Measurements from ENCODE around the gene UNC5CL. TPM values are rescaled to one million over a fixed set of nuclear protein-coding genes. Genes with fewer than 3 reads are reported as not detected.

UNC5CL gene
- total and polyA plus RNA-seq, 2 experiments from 2014 or later: not detected

DNA sequence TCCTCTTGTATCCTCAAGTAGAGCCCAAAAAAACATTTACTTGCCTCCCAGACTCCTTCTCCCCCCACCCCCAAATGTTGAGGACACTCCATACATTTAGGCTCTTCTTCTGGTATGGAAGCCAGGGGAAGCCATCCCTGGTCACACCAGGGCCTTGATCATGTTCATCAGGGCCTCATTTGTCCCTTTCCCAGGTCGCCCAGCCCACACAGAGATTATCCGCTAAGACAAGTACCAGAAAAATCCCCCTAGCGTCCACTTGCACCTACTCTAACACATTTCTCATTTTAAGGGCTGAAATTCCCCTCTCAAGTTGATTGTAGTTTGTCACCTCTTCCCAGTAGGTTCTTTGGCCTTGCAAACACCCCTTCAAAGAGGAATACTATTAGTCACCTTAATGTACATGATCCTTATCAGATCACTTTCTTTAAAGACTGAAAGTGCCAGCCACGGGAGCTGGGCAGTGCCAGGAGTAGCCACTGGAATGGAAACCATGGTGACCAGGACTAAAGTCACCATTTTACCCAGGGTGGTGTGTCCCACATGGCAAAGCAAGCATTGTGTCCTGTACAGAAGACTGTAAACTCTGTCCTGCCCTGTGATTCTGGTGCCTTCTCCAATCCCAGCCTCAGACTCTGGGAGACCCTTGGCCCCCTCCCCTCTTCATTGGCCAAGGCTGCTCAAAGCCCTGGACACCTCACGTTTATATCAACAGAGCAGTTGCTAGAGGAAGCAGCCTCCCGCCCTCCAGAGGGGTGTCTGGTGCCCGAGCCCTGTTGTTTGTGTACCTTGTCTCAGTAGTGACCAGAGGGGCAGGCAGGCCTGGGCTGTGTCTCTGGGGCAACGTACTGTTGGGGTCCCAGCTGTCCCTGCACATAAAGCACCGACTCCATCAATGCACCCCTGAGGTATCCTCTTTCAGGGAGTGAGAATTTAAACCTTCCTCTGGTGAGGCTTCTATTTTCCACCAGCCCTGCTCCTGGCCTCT is 9.0 kb upstream of the UNC5CL start:
- Histone ChIP-seq H3K4me2 (ENCODE audit: unreplicated experiment) (no peak overlapping the region), H3K4me1 (ENCODE audit: insufficient read depth) (no peaks in the 10 kb centered on the region), H3F3A (ENCODE audit: insufficient read depth) (no peaks in the 10 kb centered on the region), H4K20me1 (ENCODE audit: insufficient read depth) (no peaks in the 10 kb centered on the region), H3K9me3 (ENCODE audit: low read depth) (no peaks in the 10 kb centered on the region), H3K4me3 (no peak overlapping the region), H3K9ac (no peak overlapping the region), H3K9me2 (ENCODE audit: insufficient read depth) (no peaks in the 10 kb centered on the region), H3K27me3 (replicated peaks; ENCODE audit: insufficient read depth) (no peaks in the 10 kb centered on the region), H3K79me2 (ENCODE audit: insufficient read depth) (no peaks in the 10 kb centered on the region), H3K27ac (no peak overlapping the region), H2AFZ (no peak overlapping the region), H3K36me3 (ENCODE audit: low read depth) (no peaks in the 10 kb centered on the region)
- DNase-seq: no peak
- WGBS, 2 experiments (ENCODE audit: low coverage in 1 of 2, low lambda C conversion rate in 2 of 2, missing lambda C conversion rate in 2 of 2): 62 to 70% methylated on average over 9 of the region's 9 CpGs
- in situ Hi-C loops (cut with MboI): loop anchor here (10.0 kb wide), 1 partner anchor 1693 kb away; no protein-coding TSS in a partner anchor
- TF ChIP-seq EZH2phosphoT487 (IDR thresholded peaks at IDR 0.05; ENCODE audit: insufficient read depth, low read depth) (no peak), EZH2 (IDR thresholded peaks at IDR 0.05; ENCODE audit: insufficient read depth, poor library complexity, severe bottlenecking) (no peak)

DNA sequence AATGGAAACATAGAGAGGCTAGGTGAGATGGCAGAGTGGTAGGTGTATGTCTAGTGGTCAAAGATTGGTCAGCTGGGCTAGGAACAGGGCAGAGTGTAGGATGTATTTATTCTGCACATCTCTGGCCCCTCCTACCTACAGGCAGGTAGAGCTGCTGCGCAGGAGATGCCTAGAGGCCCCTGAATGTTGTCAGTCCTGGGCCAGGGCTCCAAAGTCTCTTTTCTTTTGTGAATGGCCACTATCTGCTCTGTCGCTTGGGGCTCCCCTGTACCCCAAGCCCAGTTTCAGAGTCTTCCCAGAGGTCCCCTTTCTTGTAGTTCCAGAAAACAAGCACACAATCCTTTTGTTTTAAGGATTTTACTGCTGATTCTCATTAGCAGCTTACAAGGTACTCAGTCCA is 8.3 kb upstream of the UNC5CL start:
- Histone ChIP-seq H3F3A (ENCODE audit: insufficient read depth) (no peaks in the 10 kb centered on the region), H4K20me1 (ENCODE audit: insufficient read depth) (no peaks in the 10 kb centered on the region), H3K9ac (no peak overlapping the region), H3K4me2 (ENCODE audit: unreplicated experiment) (no peak overlapping the region), H2AFZ (no peak overlapping the region), H3K27ac (no peak overlapping the region), H3K9me3 (ENCODE audit: low read depth) (no peaks in the 10 kb centered on the region), H3K36me3 (ENCODE audit: low read depth) (no peaks in the 10 kb centered on the region), H3K9me2 (ENCODE audit: insufficient read depth) (no peaks in the 10 kb centered on the region), H3K79me2 (ENCODE audit: insufficient read depth) (no peaks in the 10 kb centered on the region), H3K27me3 (replicated peaks; ENCODE audit: insufficient read depth) (no peaks in the 10 kb centered on the region), H3K4me1 (ENCODE audit: insufficient read depth) (no peaks in the 10 kb centered on the region), H3K4me3 (no peak overlapping the region)
- TF ChIP-seq EZH2phosphoT487 (IDR thresholded peaks at IDR 0.05; ENCODE audit: insufficient read depth, low read depth) (no peak), EZH2 (IDR thresholded peaks at IDR 0.05; ENCODE audit: insufficient read depth, poor library complexity, severe bottlenecking) (no peak)
- no peak for DNase-seq
- in situ Hi-C loops (cut with MboI): loop anchor here (10.0 kb wide), 1 partner anchor 1693 kb away; no protein-coding TSS in a partner anchor
- 65 to 66% methylated on average over 2 of the region's 2 CpGs for WGBS, 2 experiments (ENCODE audit: low coverage in 1 of 2, low lambda C conversion rate in 2 of 2, missing lambda C conversion rate in 2 of 2)

GRCh38 chr6:41046084-41046483 is 7.1 kb upstream of the UNC5CL start:
- no peak for DNase-seq
- Histone ChIP-seq H3K79me2 (ENCODE audit: insufficient read depth) (no peaks in the 10 kb centered on the region), H3K4me1 (ENCODE audit: insufficient read depth) (no peaks in the 10 kb centered on the region), H3K27me3 (replicated peaks; ENCODE audit: insufficient read depth) (no peaks in the 10 kb centered on the region), H2AFZ (no peak overlapping the region), H3K4me3 (no peak overlapping the region), H3K9me3 (ENCODE audit: low read depth) (no peaks in the 10 kb centered on the region), H3F3A (ENCODE audit: insufficient read depth) (no peaks in the 10 kb centered on the region), H4K20me1 (ENCODE audit: insufficient read depth) (no peaks in the 10 kb centered on the region), H3K36me3 (ENCODE audit: low read depth) (no peaks in the 10 kb centered on the region), H3K9me2 (ENCODE audit: insufficient read depth) (no peaks in the 10 kb centered on the region), H3K27ac (no peak overlapping the region), H3K9ac (no peak overlapping the region), H3K4me2 (ENCODE audit: unreplicated experiment) (no peak overlapping the region)
- TF ChIP-seq EZH2 (IDR thresholded peaks at IDR 0.05; ENCODE audit: insufficient read depth, poor library complexity, severe bottlenecking): no peak
- no peak for TF ChIP-seq EZH2phosphoT487 (IDR thresholded peaks at IDR 0.05; ENCODE audit: insufficient read depth, low read depth)
- in situ Hi-C loops (cut with MboI): loop anchor here (10.0 kb wide), 1 partner anchor 1691 kb away; no protein-coding TSS in a partner anchor
- 50 to 59% methylated on average over 1 of the region's 1 CpG for WGBS, 2 experiments (ENCODE audit: low coverage in 1 of 2, low lambda C conversion rate in 2 of 2, missing lambda C conversion rate in 2 of 2)

DNA sequence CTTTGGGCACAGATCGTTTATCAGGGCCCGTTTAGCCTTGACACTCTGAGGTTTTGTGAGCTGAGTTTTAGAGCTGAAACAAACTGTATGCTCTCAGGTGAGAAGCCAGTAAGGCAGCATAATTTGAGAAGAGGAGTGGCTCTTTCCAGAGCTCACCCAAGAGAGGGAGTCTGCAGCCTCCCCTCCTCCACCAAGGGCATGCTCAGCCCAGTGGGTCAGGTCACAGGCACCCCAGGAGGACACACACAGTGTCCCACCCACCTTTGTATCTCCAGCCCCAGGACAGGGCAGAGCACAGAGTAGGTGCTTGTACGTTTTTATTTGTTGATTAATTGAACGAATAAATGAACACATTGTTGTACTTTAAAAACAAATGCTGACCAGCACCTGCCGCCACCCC is 6.6 kb upstream of the UNC5CL start:
- Histone ChIP-seq H3K27ac (no peak overlapping the region), H2AFZ (no peak overlapping the region), H3K36me3 (ENCODE audit: low read depth) (no peaks in the 10 kb centered on the region), H3K4me1 (ENCODE audit: insufficient read depth) (no peaks in the 10 kb centered on the region), H3K27me3 (replicated peaks; ENCODE audit: insufficient read depth) (no peaks in the 10 kb centered on the region), H3F3A (ENCODE audit: insufficient read depth) (no peaks in the 10 kb centered on the region), H3K4me2 (ENCODE audit: unreplicated experiment) (no peak overlapping the region), H3K79me2 (ENCODE audit: insufficient read depth) (no peaks in the 10 kb centered on the region), H3K4me3 (no peak overlapping the region), H3K9ac (no peak overlapping the region), H3K9me2 (ENCODE audit: insufficient read depth) (no peaks in the 10 kb centered on the region), H3K9me3 (ENCODE audit: low read depth) (no peaks in the 10 kb centered on the region), H4K20me1 (ENCODE audit: insufficient read depth) (no peaks in the 10 kb centered on the region)
- no peak for DNase-seq
- in situ Hi-C loops (cut with MboI): loop anchor here (10.0 kb wide), 1 partner anchor 1691 kb away; no protein-coding TSS in a partner anchor
- 61 to 78% methylated on average over 5 of the region's 5 CpGs for WGBS, 2 experiments (ENCODE audit: low coverage in 1 of 2, low lambda C conversion rate in 2 of 2, missing lambda C conversion rate in 2 of 2)
- no peak for TF ChIP-seq EZH2phosphoT487 (IDR thresholded peaks at IDR 0.05; ENCODE audit: insufficient read depth, low read depth)
- TF ChIP-seq EZH2 (IDR thresholded peaks at IDR 0.05; ENCODE audit: insufficient read depth, poor library complexity, severe bottlenecking): no peak
